Activated T-cell treated with anti-CD3 and anti-CD28 coated beads for 1 hour (primary cell): ENCODE data around the gene HOOK2.
A peak's percentile ranks its signal among the peaks of the same experiment; 100 is the strongest.
"Not testable (repeated sequence)": the region's sequence is repeated elsewhere in the genome, so short reads cannot be mapped to it uniquely, and the experiment has no call there.

Experiments used
- DNase-seq: peaks from one replicate; pipeline ENCODE4 v3.0.0-alpha.2; 2020; ENCODE audit warnings: low read depth

HOOK2 gene

DNA sequence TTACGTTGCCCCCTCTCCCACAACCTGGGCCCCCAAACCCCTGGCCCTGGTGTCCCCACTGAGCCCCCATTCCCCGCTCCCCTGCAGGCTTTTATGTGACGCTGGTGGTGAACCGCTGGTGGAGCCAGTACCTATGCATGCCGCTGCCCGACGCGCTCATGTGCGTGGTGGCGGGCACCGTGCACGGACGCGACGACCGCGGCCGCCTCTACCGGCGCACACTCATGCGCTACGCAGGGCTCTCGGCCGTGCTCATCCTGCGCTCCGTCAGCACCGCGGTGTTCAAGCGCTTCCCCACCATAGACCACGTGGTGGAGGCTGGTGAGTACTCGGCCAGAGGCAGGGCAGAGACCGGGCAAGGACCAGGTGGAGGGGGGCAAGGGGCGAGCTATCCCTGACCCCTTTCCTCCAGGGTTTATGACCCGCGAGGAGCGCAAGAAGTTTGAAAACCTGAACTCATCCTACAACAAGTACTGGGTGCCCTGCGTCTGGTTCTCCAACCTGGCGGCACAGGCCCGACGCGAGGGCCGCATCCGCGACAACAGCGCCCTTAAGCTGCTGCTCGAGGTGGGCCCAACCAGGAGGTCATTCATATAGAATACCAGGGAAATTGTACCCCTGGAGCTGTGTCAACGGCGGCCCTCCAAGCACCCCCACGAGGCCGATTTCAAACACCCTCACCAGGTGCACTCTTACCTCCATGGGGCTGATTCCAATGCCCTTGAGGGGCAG is 20.7 kb downstream of the HOOK2 start:
- no peak for DNase-seq

DNA sequence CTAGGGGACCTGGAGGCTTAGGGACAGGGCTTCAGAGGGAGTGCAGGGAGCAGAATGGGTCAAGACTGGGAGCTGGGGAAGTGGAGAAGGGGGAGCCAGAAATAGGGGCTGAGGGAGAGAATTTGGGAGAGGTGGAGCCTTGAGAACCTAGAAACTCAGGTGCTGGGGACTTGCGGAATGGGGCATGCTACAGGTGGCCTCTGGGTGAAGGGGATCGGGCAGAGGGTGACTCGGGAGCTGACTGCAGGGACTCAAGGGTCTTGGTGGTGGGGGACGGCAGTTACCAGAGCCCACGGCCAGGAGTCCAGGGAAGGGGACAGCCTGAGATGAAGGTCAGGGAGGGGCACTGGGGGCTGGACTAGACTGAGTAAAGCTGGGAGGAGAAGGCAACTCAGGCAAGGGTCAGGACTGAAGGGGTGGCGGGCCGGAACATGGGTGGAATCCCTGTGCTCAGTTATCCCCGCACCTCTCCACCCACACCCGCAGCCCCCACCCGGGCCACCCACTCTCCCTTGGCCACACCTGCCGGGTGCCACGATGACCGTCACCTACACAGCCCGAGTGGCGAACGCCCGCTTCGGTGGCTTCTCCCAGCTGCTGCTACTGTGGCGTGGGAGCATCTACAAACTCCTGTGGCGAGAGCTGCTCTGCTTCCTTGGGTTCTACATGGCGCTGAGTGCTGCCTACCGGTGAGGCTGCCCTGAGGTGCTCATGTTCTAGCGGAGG is 23.1 kb downstream of the HOOK2 start:
- DNase-seq, result no peak

DNA sequence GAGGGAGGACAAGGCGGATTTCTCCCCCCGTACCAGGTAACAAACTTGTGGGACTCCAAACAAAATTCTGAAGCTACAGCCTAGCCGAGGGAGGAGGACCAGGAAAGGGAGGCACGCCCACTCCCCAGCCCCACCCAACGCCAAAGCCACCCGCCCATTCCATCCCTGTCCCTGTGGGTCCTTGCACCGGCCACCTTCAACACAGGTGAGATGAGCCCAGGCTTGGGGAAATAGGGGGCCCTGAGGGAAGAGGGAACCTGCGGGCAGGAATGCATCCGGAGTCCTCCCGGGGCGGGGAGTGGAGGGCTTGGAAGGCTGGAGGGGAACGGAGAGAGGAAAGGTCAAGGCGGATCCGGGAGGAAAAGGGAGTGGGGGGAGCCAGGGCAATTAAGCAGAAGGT is 23.7 kb downstream of the HOOK2 start, which contains the start of gene BEST2:
Gene BEST2 (plus strand): TSS at position 157 of the 400 bp plus-strand sequence. CDS start 802 bp downstream, outside the sequence.
- no peak for DNase-seq

DNA sequence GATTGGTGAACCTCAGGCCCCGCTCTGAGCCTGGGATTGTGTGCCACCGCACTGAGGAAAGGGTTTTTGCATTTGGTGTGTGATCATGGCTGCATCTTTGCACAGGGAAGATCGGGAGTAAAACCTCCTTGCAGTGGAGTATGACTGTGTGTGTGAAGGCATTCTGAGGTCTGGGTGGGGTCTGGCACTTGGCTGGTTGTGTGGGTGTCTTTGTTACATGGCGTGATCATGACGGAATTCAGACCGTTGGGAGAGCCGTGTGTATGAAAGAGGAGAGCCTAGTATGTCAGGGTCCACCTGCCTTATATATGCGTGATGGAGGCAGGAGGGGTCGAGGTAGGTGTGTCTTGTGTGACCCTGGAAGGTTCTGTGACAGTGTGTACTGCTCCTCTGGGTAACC is 24.5 kb downstream of the HOOK2 start:
- no peak for DNase-seq

DNA sequence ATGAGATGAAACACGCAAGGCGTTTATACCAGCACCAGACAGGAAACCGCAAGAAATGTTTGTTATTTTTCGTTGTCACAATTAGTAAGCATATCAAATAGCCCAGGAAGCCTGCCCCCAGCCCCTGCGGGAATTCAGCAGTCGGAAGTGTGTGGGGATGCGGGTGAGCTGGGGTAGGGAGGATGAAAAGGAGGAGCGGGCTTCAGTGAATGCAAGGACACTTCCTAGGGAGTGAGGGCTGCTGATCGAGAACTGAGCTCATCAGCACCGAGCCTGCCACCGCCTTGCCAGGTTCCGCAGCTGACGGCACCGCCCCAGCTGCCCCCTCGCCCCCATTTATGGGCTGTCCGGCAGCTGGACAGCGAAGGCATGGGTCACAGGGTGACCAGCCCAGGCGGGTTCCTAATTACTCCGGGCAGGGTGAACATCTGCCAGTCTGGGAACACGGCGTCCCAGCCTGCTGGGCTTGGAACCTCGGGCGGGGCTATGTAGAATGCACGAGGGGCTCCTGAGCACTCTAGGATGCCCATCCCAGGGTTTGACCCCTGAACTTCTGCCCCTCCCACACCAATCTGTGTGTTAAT is 25.3 kb downstream of the HOOK2 start:
- no peak for DNase-seq

DNA sequence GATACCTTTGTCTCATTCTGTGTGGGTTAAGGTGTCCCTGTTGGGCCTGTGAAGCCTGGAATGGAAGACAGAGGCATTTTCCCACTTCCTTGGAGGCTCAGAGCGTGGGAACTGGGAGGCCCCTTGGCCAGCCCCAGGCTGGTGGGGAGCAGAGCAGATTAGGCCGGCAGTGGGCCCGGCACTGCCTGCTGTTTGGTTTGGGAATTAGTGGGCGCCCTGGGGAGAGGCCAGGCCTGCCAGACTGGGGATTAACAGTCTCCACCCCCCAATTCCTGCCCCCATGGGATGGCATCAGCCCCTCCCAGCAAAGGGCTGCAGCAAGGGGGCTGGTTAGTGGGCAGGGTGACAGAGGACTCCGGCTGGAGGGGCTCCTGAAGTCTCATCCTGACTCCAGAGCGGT is 26.9 kb downstream of the HOOK2 start:
- no peak for DNase-seq

DNA sequence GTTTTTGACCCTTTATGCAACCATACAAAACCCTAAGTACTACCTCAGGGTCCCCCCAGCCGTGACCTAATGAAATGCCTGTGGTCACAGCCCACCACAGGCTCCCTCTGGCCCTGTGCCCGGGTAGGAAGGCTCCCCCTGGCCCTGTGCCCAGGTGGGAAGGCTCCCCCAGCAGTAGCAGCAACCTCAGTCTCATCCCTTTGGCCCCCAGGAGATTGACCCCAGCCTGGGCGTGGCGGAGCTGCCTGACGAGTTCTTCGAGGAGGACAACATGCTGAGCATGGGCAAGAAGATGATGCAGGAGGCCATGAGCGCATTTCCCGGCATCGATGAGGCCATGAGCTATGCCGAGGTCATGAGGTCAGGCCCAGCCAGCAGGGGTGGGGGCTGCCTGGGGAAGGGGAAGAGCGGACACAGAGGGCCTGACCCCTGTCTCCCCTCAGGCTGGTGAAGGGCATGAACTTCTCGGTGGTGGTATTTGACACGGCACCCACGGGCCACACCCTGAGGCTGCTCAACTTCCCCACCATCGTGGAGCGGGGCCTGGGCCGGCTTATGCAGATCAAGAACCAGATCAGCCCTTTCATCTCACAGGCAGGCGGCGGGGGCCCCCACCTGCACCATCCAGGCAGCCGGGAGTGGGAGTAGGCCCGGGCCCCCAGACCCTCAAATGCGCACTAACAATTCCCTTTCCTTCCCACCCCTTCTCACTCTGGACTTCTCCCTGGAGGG is 30.0 kb downstream of the HOOK2 start:
- no peak for DNase-seq

DNA sequence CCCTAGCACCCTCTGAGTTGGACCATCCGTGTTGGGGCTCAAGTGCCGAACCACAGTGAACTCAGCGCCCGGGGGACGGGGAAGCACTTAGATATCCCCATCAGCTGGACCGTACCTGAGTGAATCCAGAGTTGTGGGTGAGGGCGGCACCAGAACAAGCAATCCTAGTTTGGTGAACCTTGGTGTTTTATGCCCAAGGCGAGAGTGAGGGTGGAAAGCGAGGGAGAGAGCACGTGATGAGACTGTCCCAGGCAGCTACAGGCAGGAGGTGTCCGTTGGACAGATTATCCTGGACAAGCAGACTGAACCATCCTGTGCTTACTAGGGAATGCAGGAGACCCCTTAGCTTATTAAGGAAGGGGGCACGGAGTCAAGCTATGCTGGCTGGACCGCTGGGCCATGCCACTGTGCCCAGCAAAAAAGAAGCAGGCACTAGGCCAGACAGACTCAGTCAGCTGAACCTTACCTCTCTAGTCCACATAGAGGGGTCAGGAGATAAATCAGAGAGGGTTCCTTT is 37.5 kb downstream of the HOOK2 start:
- no peak for DNase-seq

DNA sequence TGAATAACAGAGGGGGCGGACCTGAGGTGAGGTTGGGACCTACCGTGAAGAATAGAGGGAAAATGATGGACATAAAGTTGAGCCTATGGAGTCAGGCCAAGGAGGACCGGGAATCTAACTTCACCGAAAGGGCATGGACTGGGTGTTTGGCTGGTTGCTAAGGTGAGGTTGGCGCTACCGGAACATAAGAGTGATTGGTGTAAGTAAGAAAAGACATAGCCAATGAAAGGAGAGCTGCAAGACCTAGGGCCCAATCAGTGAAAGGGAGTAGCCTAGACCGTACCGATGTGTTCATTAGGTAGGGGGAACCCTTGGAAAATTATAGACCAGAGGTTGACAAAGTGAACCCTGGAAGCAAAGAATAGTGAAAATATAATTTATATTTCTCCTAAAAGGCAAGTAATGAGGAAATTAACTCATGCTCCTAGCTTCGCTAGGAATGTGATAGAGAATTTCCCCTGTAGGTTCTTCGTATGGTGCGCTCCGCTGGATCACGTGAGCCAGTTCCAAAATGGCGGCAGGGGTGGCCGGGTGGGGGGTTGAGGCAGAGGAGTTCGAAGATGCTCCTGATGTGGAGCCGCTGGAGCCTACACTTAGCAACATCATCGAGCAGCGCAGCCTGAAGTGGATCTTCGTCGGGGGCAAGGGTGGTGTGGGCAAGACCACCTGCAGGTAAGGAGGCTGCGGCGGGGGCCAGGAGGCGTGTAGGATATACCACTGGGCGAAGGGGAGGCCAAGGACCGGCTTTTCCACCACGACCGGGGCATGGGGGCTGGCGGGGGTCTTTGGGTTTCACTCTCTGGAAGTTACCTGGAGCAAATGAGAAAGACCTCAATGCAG is 38.1 kb downstream of the HOOK2 start, which contains the start of gene GET3:
Gene GET3 (plus strand): TSS at position 503 of the 840 bp plus-strand sequence. CDS start 9 bp downstream, at position 512.
- DNase-seq, result peak; percentile 70

DNA sequence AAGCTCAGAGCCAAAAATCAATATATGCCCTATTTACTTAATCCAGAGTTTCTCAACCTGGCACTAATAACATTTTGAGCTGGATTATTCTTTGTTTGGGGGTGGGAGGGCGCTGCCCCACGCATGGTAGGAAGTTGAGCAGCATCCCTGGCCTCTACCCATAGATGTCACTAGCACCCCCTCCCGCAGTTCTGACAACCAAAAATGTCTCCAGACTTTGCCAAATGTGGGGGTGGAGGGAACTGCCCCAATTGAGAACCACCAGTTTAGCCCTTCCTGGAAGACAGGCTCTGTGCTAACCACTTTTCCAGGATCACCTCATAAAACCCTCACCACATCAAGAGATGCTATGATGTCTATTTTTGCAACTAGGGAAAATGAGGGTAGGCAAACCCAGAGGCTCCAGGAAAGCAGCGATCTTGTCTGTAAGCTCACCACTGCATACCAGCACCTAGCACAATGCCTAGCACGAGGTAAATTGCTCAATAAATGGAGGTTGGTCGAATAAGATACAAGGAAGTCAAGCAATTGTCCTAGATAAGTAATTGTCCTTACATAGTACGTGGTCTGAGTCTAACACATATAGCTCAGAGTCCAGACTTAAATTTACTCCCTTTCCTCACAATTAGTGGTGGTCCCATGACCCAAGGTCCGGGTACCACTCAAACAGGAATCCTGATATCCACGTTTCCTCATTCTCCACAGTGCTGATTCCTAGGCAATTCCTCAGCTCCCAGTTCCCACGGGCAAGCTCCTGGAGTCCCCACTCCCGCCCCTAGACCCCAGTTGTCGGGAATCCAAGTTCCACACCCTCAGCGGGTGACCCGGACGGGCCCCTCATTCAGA is 41.8 kb downstream of the HOOK2 start:
- DNase-seq, result no peak

DNA sequence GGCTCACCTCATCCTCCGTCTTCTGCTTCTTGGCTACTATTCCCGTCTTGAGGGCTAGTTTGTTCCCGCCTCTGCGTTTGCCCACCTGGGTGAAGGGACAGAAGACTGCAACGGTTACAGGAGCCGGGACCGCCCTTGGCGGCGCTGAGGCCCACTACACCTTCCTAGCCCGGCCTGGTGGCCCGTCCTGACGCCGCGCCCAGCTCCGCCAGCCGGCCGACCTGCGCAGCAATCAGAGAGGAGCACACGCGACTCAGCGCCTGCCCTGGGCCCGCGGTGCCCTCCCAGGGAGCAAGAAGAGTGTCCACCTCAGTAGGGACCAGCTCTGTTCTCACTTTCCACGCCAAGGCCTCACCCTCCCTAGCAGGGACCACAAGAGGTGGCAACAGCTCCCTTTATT is 44.0 kb downstream of the HOOK2 start:
- DNase-seq, result no peak

DNA sequence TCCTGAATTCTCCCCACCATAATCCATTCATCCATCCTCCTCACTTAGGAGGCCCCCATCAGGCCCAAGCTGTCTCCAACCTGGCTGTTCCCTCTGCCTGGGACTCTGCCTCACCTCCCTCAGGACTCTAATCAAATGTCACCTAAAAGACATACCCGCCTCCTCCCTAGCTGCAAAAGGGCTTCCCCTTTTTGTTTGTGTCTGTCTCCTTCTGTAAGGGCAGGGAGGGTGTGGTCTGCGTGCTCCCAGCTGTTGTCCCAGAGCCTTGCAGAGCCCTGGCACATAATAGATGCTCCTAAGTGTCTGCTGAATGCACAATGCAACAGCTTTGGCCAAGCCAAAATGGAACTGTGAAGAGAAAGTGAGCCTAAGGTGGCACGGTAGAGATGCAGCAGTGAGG is 45.3 kb downstream of the HOOK2 start:
- no peak for DNase-seq

DNA sequence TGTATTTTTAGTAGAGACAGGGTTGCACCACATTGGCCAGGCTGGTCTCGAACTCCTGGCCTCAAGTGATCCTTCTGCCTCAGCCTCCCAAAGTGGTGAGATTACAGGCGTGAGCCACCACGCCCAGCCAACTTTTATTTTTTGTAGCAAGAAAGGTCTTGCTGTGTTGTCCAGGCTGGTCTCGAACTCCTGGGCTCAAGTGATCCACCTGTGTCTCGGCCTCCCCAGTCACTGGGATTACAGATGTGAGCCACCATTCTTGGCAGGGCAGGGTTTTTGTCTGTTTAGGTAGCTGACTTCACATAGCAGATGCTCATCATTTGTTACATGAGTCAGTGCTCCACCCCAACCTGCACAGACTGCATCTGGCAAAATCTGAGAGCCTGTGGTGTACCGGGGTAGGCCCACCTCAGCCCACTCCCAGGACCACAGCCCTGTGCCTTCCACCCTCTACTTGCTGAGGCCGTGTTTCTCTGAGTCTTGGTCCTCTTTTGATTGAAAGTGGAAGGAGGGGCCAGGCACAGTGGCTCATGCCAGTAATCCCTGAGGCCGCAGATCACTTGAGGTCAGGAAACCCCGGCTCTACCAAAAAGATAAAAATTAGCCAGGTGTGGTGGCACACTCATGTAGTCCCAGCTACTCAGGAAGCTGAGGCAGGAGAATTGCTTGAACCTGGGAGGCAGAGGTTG is 47.5 kb downstream of the HOOK2 start:
- DNase-seq, result no peak

DNA sequence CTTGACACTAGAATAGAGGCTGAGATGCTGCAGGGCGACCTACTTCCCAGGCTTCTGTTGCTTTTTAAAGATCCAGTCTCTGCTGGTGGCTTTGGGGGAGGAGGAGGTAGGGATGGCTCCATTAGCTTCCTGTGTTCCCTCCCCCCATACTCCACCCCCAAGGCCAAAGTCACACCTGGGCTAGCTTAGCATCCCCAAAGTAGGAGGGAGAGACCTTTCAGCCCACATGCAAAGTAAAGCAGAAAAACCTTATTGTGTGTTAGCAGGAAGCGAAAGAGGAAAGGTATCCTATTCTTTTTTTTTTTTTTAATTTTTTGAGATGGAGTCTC is 48.4 kb downstream of the HOOK2 start:
- DNase-seq, result no peak

DNA sequence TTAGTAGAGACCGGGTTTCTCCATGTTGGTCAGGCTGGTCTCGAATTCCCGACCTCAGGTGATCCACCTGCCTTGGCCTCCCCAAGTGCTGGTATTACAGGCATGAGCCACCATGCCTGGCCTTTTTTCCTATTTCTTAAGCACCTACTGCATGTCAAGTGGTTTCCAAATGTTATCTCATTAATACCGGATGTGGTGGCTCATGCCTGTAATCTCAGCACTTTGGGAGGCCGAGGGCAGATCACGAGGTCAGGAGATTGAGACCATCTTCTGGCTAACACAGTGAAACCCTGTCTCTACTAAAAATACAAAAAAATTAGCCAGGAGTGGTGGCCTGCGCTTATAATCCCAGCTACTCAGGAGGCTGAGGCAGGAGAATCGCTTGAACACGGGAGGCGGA is 49.7 kb downstream of the HOOK2 start:
- DNase-seq, result not testable (repeated sequence)

DNA sequence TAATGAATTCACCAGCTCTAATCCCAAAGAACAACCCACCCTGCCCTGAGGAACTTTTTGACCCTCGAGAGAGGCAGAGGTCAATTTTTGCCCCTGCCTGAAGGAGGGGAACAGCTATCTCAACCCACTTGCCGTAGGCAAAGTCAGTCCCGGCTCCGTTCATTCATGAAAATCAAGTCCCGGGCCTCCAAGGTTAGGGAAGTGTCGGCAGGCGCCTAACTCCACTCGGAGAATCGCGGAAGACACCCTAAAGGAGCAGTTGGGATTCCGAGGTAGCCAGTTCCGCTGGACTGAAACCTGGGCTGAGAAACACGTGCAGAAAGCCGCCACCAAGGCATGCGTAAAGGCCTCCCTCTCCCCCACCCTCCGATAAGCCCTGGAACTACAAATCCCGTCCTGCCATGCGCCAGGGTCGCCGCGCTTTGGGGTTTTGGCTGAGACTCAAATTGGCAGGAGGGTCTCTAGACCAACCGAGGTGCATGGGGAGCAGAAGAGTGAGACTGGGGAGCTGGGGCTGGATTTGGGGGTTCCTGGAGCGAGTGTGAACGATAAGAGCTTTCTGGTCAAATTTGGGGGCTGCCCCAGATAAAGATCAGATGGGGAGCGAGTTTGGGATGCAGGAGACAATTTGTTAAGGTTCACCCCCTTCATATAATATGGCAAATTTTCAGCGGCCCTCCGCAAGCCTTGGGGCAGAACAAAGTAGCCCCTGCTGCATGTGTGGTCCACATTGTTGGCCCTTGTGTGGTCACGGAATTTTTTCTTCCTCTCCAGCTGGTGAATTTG is 51.5 kb downstream of the HOOK2 start, which contains the start of gene TNPO2:
Gene TNPO2 (minus strand): TSS at position 292 of the 786 bp plus-strand sequence. CDS start 2,955 bp downstream, outside the sequence.
- DNase-seq, result peak; percentile 52

DNA sequence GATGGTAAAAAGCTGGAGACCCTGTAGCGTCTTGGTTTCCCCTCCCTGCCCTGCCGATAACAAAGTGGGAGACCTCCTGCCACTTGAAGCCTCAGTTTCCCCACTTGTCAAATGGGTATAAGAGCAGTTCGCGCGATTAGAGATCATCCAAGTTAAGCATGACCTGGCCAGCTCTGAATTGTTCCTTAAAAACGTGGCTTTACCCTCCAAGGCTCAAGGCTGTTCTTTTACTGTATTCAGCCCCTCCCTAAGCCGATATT is 52.0 kb downstream of the HOOK2 start:
- DNase-seq, result no peak

DNA sequence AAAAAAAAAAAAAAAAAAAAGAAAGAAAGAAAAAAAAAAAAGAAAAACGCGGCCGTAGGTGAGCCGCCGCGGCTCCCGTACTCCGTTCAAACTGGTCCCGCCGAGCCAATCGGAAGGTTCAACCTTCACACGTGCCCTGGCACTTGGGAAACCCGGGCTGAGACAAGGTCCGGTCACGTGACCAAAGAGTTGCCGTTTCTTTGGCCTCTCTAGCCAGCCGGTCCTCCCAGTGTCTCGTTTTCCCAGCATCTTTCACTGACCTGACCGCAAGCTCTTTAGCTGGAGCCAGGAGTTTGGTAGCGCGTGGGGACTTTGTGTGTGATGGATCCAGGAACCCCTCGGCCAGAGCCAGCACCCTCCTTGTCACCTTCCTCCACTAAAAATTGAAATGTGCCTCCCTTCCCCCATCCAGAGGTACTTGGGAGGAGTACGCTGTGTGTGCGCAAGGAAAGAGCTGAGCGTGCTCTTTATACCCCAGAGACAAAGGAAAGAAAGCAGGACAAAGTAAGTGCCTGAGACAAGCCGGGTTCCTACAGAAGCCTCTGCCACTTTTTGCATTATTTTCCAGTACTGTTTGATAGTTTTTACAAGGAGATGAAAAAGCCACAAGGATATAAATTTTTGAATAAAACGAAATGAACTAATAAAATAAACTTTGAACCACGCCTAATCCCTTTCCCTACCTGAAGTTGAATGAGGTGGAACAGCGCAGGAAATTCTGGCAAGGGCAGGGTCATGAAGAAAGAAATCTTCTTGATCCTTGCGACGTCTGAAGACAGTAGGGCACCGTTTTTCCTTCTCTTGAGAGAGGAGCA is 52.6 kb downstream of the HOOK2 start:
- peak; percentile 88 for DNase-seq
